HG03280 (cell line): ENCODE measurements around the gene TRIO.

Experiments used
- ATAC-seq: cut with Tn5 transposase; IDR thresholded peaks from one replicate; pipeline ENCODE4 v1.9.1; 2021; ENCODE audit warnings: mild to moderate bottlenecking, moderate library complexity; ENCODE audit not compliant: unreplicated experiment

Gene TRIO

GRCh38 chr5:14281746-14282181, 138.6 kb downstream of the TRIO start:
- ATAC-seq, result no peak

GRCh38 chr5:14283139-14283538, 140.0 kb downstream of the TRIO start:
- ATAC-seq, result no peak

- no peak for ATAC-seq
These were observed 141.4 kb downstream of the TRIO start for GRCh38 chr5:14284392-14285148.

- no peak for ATAC-seq
These were observed 142.9 kb downstream of the TRIO start for GRCh38 chr5:14286007-14286406.

- ATAC-seq, result peak; percentile 68
These were observed 143.7 kb downstream of the TRIO start for GRCh38 chr5:14286574-14287421.

GRCh38 chr5:14292766-14293658, 149.9 kb downstream of the TRIO start:
- ATAC-seq, result no peak

GRCh38 chr5:14295610-14296009, 152.5 kb downstream of the TRIO start:
- ATAC-seq, result no peak

- no peak for ATAC-seq
These were observed 153.6 kb downstream of the TRIO start for GRCh38 chr5:14296533-14297331.

- no peak for ATAC-seq
These were observed 154.6 kb downstream of the TRIO start for GRCh38 chr5:14297697-14298096.

- ATAC-seq, result no peak
These were observed 155.1 kb downstream of the TRIO start for GRCh38 chr5:14298126-14298847.

- no peak for ATAC-seq
These were observed 156.5 kb downstream of the TRIO start for GRCh38 chr5:14299666-14300065.

GRCh38 chr5:14301186-14301585, 158.0 kb downstream of the TRIO start:
- ATAC-seq, result no peak

GRCh38 chr5:14302330-14302729, 159.2 kb downstream of the TRIO start:
- ATAC-seq, result no peak

- ATAC-seq, result no peak
These were observed 161.9 kb downstream of the TRIO start for GRCh38 chr5:14305045-14305444.

- no peak for ATAC-seq
These were observed 163.2 kb downstream of the TRIO start for GRCh38 chr5:14306329-14306815.

- ATAC-seq, result no peak
These were observed 165.4 kb downstream of the TRIO start for GRCh38 chr5:14308384-14309154.

GRCh38 chr5:14309199-14309598, 166.1 kb downstream of the TRIO start:
- ATAC-seq, result no peak

- no peak for ATAC-seq
These were observed 166.9 kb downstream of the TRIO start for GRCh38 chr5:14309878-14310531.
